Spleen (tissue), 11 donors: ENCODE data around the gene KANK4. TPM values are rescaled to one million over a fixed set of nuclear protein-coding genes. Genes with fewer than 3 reads are reported as not detected.

Source experiments
- DNase-seq: peaks from one replicate; pipeline ENCODE4 v3.0.0-alpha.2; 2020
- H3K27ac ChIP-seq, 8 donors: fragments of 200-600 bp; sonication (generic) in 7 of 8; 1 replicate in 4 of 8; 2 replicates in 4 of 8; pipeline versions ENCODE4 v1.5.0 to v1.8.0; 2016 to 2021; ENCODE audit warnings: inconsistent platforms in 4 of 8, mild to moderate bottlenecking in 4 of 8, moderate library complexity in 1 of 8
- H3K27me3 ChIP-seq, 7 donors: fragments of 200-600 bp; sonication (generic) in 6 of 7; replicated peaks in 1 of 7; 1 replicate in 4 of 7; 2 replicates in 3 of 7; pipeline versions ENCODE4 v1.5.0 to v1.8.0; 2016 to 2021; ENCODE audit warnings: inconsistent platforms in 3 of 7, mild to moderate bottlenecking in 1 of 7
- H3K36me3 ChIP-seq, 6 donors: fragments of 200-600 bp; sonication (generic) in 5 of 6; 1 replicate in 4 of 6; 2 replicates in 2 of 6; pipeline versions ENCODE4 v1.5.0 to v1.8.0; 2016 to 2021; ENCODE audit warnings: inconsistent platforms in 2 of 6
- H3K4me1 ChIP-seq, 6 donors: fragments of 200-600 bp; sonication (generic) in 5 of 6; 1 replicate in 3 of 6; 2 replicates in 3 of 6; pipeline versions ENCODE4 v1.5.0 to v1.8.0; 2016 to 2021; ENCODE audit warnings: inconsistent platforms in 3 of 6
- H3K4me3 ChIP-seq, 8 donors: fragments of 200-600 bp; sonication (generic) in 7 of 8; 1 replicate in 4 of 8; 2 replicates in 4 of 8; pipeline versions ENCODE4 v1.5.0 to v1.8.0; 2016 to 2021; ENCODE audit warnings: inconsistent platforms in 4 of 8, mild to moderate bottlenecking in 4 of 8, moderate library complexity in 2 of 8
- H3K9me3 ChIP-seq, 8 donors: fragments of 200-600 bp; sonication (generic) in 7 of 8; 1 replicate in 4 of 8; 2 replicates in 4 of 8; pipeline versions ENCODE4 v1.5.0 to v1.8.0; 2016 to 2021; ENCODE audit warnings: inconsistent platforms in 4 of 8
- CTCF ChIP-seq, 11 experiments: fragments of 200-600 bp in 7 of 11; fragments of 450-650 bp in 4 of 11; sonication (generic) in 4 of 11; IDR thresholded peaks in 8 of 11; conservative IDR thresholded peaks in 3 of 11; 1 replicate in 7 of 11; 2 replicates in 4 of 11; pipeline versions ENCODE4 v1.4.0 to v1.8.0; 2016 to 2021; ENCODE audit warnings: antibody characterized with exemption in 11 of 11, inconsistent platforms in 4 of 11, mild to moderate bottlenecking in 1 of 11
- POLR2A ChIP-seq, 3 donors: fragments of 450-650 bp; IDR thresholded peaks; one replicate each; pipeline ENCODE4 v1.5.1; 2017; ENCODE audit warnings: antibody characterized with exemption in 3 of 3, mild to moderate bottlenecking in 1 of 3
- POLR2AphosphoS5 ChIP-seq, 3 donors: sonication (generic); formaldehyde crosslinking; IDR thresholded peaks; one replicate each; pipeline ENCODE4 v1.5.1; 2017; ENCODE audit warnings: antibody characterized with exemption in 3 of 3
- WGBS, 5 donors: extraction: QIAGEN DNeasy Blood & Tissue Kit in 3 of 5; methylation state at CpG; one replicate each; pipeline versions ENCODE4 v1.1.5 to v1.1.7; 2013 to 2018; 5-methylcytosine and 5-hydroxymethylcytosine counted together
- intact Hi-C: fragments of 100-400 bp; cut with DNase I; formaldehyde crosslinking; loops from one replicate; pipeline ENCODE4 v1.15.0; 2023; ENCODE audit warnings: low total_unique reads
- polyA plus RNA-seq, 3 donors: library from polyadenylated mRNA; stranded (reverse); fragments of 200-250 nt; gene quantifications; one replicate each; pipeline ENCODE4 v1.2.1, GENCODE V29; 2013
- small RNA-seq, 4 donors: library from RNA; depleted of rRNA; stranded (forward); fragments of <200 nt; gene quantifications; one replicate each; pipeline ENCODE3, GENCODE V24; 2016
- total RNA-seq, 7 donors: library from RNA; depleted of rRNA in 3 of 7; stranded (reverse); fragments of >200 nt in 3 of 7; fragmentation: NEBNext Ultra II Directional in 4 of 7; extraction: Animal tissue kit (Norgen Biotek cat#: 25700) in 4 of 7; gene quantifications; one replicate each; pipeline versions ENCODE4 v1.1.0 to v1.2.1, GENCODE V29; 2016 to 2021
- donor health status: healthy with polysubstance abuse.
- donor health status: DM: no; HTN: no; CAD: no; lungs with moderate emphysema.
- donor health status: DM: no; HTN: no; CAD: no.
- donor health status: Bipolar disorder and iron deficiency.
- donor health status: healthy.
- donor health status: DM: no; HTN: no; CAD: no.
- donor health status: DM: yes; HTN: yes; CAD: no.

KANK4 gene
- total and polyA plus RNA-seq, 10 donors = 0.11 to 1.3 (median 0.47) TPM

GRCh38 chr1:62188111-62188510 is 131.1 kb downstream of the KANK4 start:
- H3K9me3 ChIP-seq = no peaks in the 10 kb centered on the region
- H3K36me3 ChIP-seq = no peaks in the 10 kb centered on the region
- TF ChIP-seq POLR2A (IDR thresholded peaks at IDR 0.05) = no peak
- no peak for TF ChIP-seq POLR2AphosphoS5 (IDR thresholded peaks at IDR 0.05)
- H3K4me3 ChIP-seq = no peak overlapping the region
- WGBS, 5 donors = 86 to 97% (median 93%) methylated on average over 8 of the region's 8 CpGs
- peaks cover 0 to 3% (median 0%) of the 10 kb centered on the region in 7 donors for H3K27me3 ChIP-seq
- intact Hi-C loops = no loop called here
- H3K4me1 ChIP-seq = no peaks in the 10 kb centered on the region
- no peak for DNase-seq
- H3K27ac ChIP-seq = no peak overlapping the region

- no peaks in the 10 kb centered on the region for H3K36me3 ChIP-seq
- no peak overlapping the region for H3K27ac ChIP-seq
- no peaks in the 10 kb centered on the region for H3K4me1 ChIP-seq
- intact Hi-C loops = no loop called here
- WGBS, 5 donors = 92 to 99% (median 96%) methylated on average over 5 of the region's 5 CpGs
- H3K4me3 ChIP-seq = no peak overlapping the region
- H3K9me3 ChIP-seq = no peaks in the 10 kb centered on the region
- no peak for DNase-seq
- TF ChIP-seq POLR2A (IDR thresholded peaks at IDR 0.05) (no peak), POLR2AphosphoS5 (IDR thresholded peaks at IDR 0.05) (no peak), CTCF (IDR thresholded peaks at IDR 0.05 in 8 of 11, conservative IDR thresholded peaks at IDR 0.05 in 3 of 11) (no peak)
- H3K27me3 ChIP-seq = no peaks in the 10 kb centered on the region
These were observed 131.7 kb downstream of the KANK4 start for GRCh38 chr1:62187548-62187947.

Small RNAs within 50 kb of the gene (small RNA-seq; reads per million reads assigned to genes)
- gene RNU6-371P = 0 reads per million in 4 donors

Other genes with a start within 250 kb of the KANK4 start
- 1 to 10 TPM in 6 of 7 donors, under 1 TPM in 1; 0.72 to 3.5 (median 1.6) TPM for gene L1TD1, start 124.6 kb downstream of the KANK4 start, total RNA-seq
- gene L1TD1, start 124.6 kb downstream of the KANK4 start, polyA plus RNA-seq = 1 to 10 TPM in 1 of 3 donors, under 1 TPM in 2; 0.93 to 1.1 (median 0.98) TPM
- 10 to 100 TPM; 24.6 to 29.6 (median 26.4) TPM for gene USP1, start 117.6 kb upstream of the KANK4 start, total RNA-seq
- gene USP1, start 117.6 kb upstream of the KANK4 start, polyA plus RNA-seq = 10 to 100 TPM in 2 of 3 donors, 1 to 10 TPM in 1; 9.2 to 16.7 (median 13.5) TPM